ENCODE measurements around the gene ATOX1. TPM values are rescaled to one million over a fixed set of nuclear protein-coding genes. Genes with fewer than 3 reads are reported as not detected.

Gene ATOX1
- total and polyA plus RNA-seq, 9 of the 15 experiments (the other 6 are each of a cell fraction or from before 2014, with no cell fraction given) = 59.2 to 318 (median 86.2) TPM

DNA sequence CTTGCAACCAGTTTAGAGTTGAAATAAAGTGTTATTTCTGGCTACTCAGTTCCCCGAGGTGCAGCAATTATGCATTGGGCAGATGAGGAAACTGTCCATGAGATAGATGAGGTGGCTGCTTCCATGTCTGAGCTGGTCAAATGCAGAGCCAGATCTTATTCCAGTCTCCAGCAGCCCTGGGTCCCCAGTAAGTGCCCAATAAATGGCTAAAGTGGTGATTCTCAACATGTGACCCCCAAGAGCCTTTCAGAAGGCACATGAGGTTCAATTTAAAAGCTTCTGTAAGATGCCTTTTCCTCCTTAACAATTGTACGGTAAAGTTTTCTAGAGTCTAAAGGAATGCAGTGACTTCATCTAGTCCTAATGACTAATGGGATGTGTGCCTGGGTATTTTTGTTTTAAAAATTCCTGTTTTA lies 17.5 kb downstream of the ATOX1 start:
- BruUV-seq (replicated peaks) = no TSS peak
- intact Hi-C loops (cut with micrococcal nuclease) = loop anchor here (1.0 to 5.0 kb wide), 3 partner anchors 82 to 294 kb away; partner anchors contain the start of gene SLC36A1
- DNase-seq (ENCODE audit: extremely low read depth in 1 of 4, low spot score in 3 of 4) (no peak), ATAC-seq (peak; percentile 42), FAIRE-seq (no peak)
- Histone ChIP-seq H4K20me1 (replicated peaks; ENCODE audit: control insufficient read depth, insufficient read depth, low read length) (0 out of 2 replicates have a peak, but pooled peaks cover 3% of the 10 kb centered on the region), H3K9me3 (replicated peaks; ENCODE audit: control insufficient read depth, insufficient read depth, low read depth, low read length) (no peaks in the 10 kb centered on the region), H3K27me3 (ENCODE audit: control insufficient read depth in 2 of 2, insufficient read depth in 2 of 2, low read length in 2 of 2) (no peaks in the 10 kb centered on the region), H3K4me1 (replicated peaks in 1 of 2; ENCODE audit: control insufficient read depth in 2 of 2, insufficient read depth in 2 of 2, low read length in 2 of 2) (peaks cover 0 to 6% of the 10 kb centered on the region in 2 experiments; a peak in 3 of 5 replicates), H3K27ac (ENCODE audit: extremely low read depth, low read depth, low read length) (no peak overlapping the region), H2AFZ (ENCODE audit: low read depth, low read length) (no peak overlapping the region), H3K79me2 (ENCODE audit: control insufficient read depth, insufficient read depth, low read length) (no peaks in the 10 kb centered on the region), H3K9me1 (ENCODE audit: control insufficient read depth, insufficient read depth, low read length) (no peaks in the 10 kb centered on the region), H3K9ac (ENCODE audit: insufficient read depth in 1 of 2, low read depth in 2 of 2, low read length in 2 of 2) (no peak overlapping the region), H3K4me2 (ENCODE audit: insufficient read depth, low read length) (no peak overlapping the region), H3K4me3 (no peak overlapping the region), H3K36me3 (ENCODE audit: control insufficient read depth, insufficient read depth, low read length) (peaks cover 31% of the 10 kb centered on the region; the same call in 2 of the 3 replicates)
- WGBS (ENCODE audit: insufficient coverage, low coverage, missing lambda C conversion rate) = 47% methylated on average over 2 of the region's 2 CpGs
- 0 out of 2 replicates have a peak, but pooled peaks have one; percentile 19 for TF ChIP-seq MTA3 (IDR thresholded peaks at IDR 0.05; ENCODE audit: borderline replicate concordance)
- TF ChIP-seq KLF13 (tag; IDR thresholded peaks at IDR 0.05; ENCODE audit: borderline replicate concordance, low read depth) = no peak
- POLR2A ChIA-PET = interaction anchor here (0.6 to 1.6 kb wide), 5 partner anchors 12 to 446 kb away, joined by 3 to 5 read pairs (median 4); no protein-coding TSS in a partner anchor
- CTCF ChIA-PET (ENCODE audit: low intra/inter-chr PET ratio) = interaction anchor here (0.7 to 4.8 kb wide), 3 partner anchors 31 to 294 kb away, joined by 4 to 53 read pairs (median 6); partner anchors contain the start of genes G3BP1 and SLC36A1
- in situ Hi-C loops (cut with MboI) = loop anchor here (5.0 kb wide), 1 partner anchor 79 kb away; no protein-coding TSS in a partner anchor

DNA sequence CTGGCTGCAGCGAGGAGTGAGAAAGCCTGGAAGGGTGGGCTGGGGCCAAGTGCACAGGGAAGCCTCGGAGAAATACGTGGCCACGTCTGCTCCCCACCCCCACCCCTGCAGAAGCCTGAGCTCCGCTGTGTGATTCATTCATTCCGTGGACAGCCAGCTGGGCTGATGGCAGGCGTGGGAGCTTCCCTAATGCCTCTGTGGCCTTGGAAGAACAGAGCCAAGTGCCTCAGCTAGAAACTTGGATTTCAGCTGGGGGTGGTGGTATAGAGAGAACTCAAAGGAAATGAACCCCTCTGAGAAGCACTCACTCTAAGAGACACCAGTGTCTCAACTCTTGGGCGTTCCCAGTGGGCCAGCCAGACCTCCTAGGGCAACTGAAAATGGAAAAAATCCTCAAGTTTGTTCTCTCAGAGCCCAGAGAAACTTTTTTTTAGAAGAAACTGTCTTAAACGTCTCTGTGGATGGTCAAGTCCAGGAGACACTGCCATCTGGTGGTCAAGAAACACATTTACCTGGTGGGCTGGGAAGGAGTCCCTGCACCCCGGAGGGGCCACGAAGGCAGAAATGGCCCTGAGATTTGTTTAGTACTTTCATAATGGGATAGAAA lies 18.0 kb downstream of the ATOX1 start:
- Histone ChIP-seq H3K4me1 (replicated peaks in 1 of 2; ENCODE audit: control insufficient read depth in 2 of 2, insufficient read depth in 2 of 2, low read length in 2 of 2) (peaks cover 0 to 6% of the 10 kb centered on the region in 2 experiments; a peak in 3 of 5 replicates), H3K4me2 (ENCODE audit: insufficient read depth, low read length) (no peak overlapping the region), H4K20me1 (replicated peaks; ENCODE audit: control insufficient read depth, insufficient read depth, low read length) (0 out of 2 replicates have a peak, but pooled peaks cover 3% of the 10 kb centered on the region), H3K9me1 (ENCODE audit: control insufficient read depth, insufficient read depth, low read length) (no peaks in the 10 kb centered on the region), H3K27me3 (ENCODE audit: control insufficient read depth in 2 of 2, insufficient read depth in 2 of 2, low read length in 2 of 2) (no peaks in the 10 kb centered on the region), H3K4me3 (no peak overlapping the region), H3K36me3 (ENCODE audit: control insufficient read depth, insufficient read depth, low read length) (peaks cover 26% of the 10 kb centered on the region; the same call in 2 of the 3 replicates), H3K79me2 (ENCODE audit: control insufficient read depth, insufficient read depth, low read length) (no peaks in the 10 kb centered on the region), H3K9ac (ENCODE audit: insufficient read depth in 1 of 2, low read depth in 2 of 2, low read length in 2 of 2) (0 out of 4 replicates have a peak overlapping the region, but pooled peaks of 1 of the 2 experiments have one; percentile 37), H3K27ac (ENCODE audit: extremely low read depth, low read depth, low read length) (no peak overlapping the region), H2AFZ (ENCODE audit: low read depth, low read length) (no peak overlapping the region; the same call in 1 of the 2 replicates), H3K9me3 (replicated peaks; ENCODE audit: control insufficient read depth, insufficient read depth, low read depth, low read length) (no peaks in the 10 kb centered on the region)
- ATAC-seq (peak; percentile 92), DNase-seq (ENCODE audit: extremely low read depth in 1 of 4, low spot score in 3 of 4) (peak; percentile 77 to 79 (median 78)), FAIRE-seq (peak; percentile 86)
- BruUV-seq (replicated peaks) = no TSS peak
- WGBS (ENCODE audit: insufficient coverage, low coverage, missing lambda C conversion rate) = 16% methylated on average over 10 of the region's 11 CpGs
- intact Hi-C loops (cut with micrococcal nuclease) = loop anchor here (1.0 to 5.0 kb wide), 3 partner anchors 81 to 293 kb away; partner anchors contain the start of gene SLC36A1
- in situ Hi-C loops (cut with MboI) = loop anchor here (5.0 kb wide), 1 partner anchor 78 kb away; no protein-coding TSS in a partner anchor
- CTCF ChIA-PET (ENCODE audit: low intra/inter-chr PET ratio) = interaction anchor here (0.7 to 4.8 kb wide), 4 partner anchors 31 to 293 kb away, joined by 4 to 53 read pairs (median 5); partner anchors contain the start of genes G3BP1 and SLC36A1
- POLR2A ChIA-PET = interaction anchor here (0.6 to 1.6 kb wide), 3 partner anchors 30 to 82 kb away, joined by 3 to 5 read pairs (median 3); no protein-coding TSS in a partner anchor
- TF ChIP-seq, protein P1, sequence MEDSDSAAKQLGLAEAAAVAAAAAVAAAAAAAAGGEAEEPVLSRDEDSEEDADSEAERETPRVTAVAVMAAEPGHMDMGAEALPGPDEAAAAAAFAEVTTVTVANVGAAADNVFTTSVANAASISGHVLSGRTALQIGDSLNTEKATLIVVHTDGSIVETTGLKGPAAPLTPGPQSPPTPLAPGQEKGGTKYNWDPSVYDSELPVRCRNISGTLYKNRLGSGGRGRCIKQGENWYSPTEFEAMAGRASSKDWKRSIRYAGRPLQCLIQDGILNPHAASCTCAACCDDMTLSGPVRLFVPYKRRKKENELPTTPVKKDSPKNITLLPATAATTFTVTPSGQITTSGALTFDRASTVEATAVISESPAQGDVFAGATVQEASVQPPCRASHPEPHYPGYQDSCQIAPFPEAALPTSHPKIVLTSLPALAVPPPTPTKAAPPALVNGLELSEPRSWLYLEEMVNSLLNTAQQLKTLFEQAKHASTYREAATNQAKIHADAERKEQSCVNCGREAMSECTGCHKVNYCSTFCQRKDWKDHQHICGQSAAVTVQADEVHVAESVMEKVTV (CRISPR knock-in tag; IDR thresholded peaks at IDR 0.05) = peak; percentile 48
- TF ChIP-seq RAD21 (CRISPR knock-in tag; conservative IDR thresholded peaks at IDR 0.05 in 1 of 2, IDR thresholded peaks at IDR 0.05 in 1 of 2) = peak; percentile 55 to 76
- TF ChIP-seq, protein P2, sequence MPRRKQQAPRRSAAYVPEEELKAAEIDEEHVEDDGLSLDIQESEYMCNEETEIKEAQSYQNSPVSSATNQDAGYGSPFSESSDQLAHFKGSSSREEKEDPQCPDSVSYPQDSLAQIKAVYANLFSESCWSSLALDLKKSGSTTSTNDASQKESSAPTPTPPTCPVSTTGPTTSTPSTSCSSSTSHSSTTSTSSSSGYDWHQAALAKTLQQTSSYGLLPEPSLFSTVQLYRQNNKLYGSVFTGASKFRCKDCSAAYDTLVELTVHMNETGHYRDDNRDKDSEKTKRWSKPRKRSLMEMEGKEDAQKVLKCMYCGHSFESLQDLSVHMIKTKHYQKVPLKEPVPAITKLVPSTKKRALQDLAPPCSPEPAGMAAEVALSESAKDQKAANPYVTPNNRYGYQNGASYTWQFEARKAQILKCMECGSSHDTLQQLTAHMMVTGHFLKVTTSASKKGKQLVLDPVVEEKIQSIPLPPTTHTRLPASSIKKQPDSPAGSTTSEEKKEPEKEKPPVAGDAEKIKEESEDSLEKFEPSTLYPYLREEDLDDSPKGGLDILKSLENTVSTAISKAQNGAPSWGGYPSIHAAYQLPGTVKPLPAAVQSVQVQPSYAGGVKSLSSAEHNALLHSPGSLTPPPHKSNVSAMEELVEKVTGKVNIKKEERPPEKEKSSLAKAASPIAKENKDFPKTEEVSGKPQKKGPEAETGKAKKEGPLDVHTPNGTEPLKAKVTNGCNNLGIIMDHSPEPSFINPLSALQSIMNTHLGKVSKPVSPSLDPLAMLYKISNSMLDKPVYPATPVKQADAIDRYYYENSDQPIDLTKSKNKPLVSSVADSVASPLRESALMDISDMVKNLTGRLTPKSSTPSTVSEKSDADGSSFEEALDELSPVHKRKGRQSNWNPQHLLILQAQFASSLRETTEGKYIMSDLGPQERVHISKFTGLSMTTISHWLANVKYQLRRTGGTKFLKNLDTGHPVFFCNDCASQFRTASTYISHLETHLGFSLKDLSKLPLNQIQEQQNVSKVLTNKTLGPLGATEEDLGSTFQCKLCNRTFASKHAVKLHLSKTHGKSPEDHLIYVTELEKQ (CRISPR knock-in tag; IDR thresholded peaks at IDR 0.05) = no peak
- no peak for TF ChIP-seq CEBPB (tag; IDR thresholded peaks at IDR 0.05)
